H1 (cell line): ENCODE results near the gene SLC17A3. TPM values are rescaled to one million over a fixed set of nuclear protein-coding genes. Genes with fewer than 3 reads are reported as not detected.

Experiments used
- RAD21 ChIP-seq, 2 experiments: IDR thresholded peaks in 1 of 2; conservative IDR thresholded peaks in 1 of 2; 2 replicates each; pipeline ENCODE4 v1.6.1; 2011; ENCODE audit warnings: low read depth in 2 of 2, low read length in 2 of 2, improper control_type of control experiment in 1 of 2, inconsistent platforms in 1 of 2, mild to moderate bottlenecking in 1 of 2, moderate library complexity in 1 of 2
- polyA plus RNA-seq, 7 experiments: library from polyadenylated mRNA; depleted of rRNA in 3 of 7; stranded (reverse) in 5 of 7; unstranded in 2 of 7; fragments of >200 nt in 5 of 7; fragments of 200-250 nt in 2 of 7; gene quantifications; 1 replicate in 5 of 7; 2 replicates in 1 of 7; 4 replicates in 1 of 7; pipeline versions ENCODE4 v1.2.1 to v1.2.3, GENCODE V29; 2011 to 2013; ENCODE audit warnings: missing spikeins in 2 of 7, mixed read lengths in 2 of 7
- total RNA-seq: library from RNA; stranded (reverse); fragmentation: NEBNext Ultra II Directional; extraction: Animal tissue kit (Norgen Biotek cat#: 25700); gene quantifications from 2 replicates; pipeline ENCODE4 v1.2.1, GENCODE V29; 2021

SLC17A3 gene
- total and polyA plus RNA-seq, 2 of the 8 experiments (the other 6 are each of a cell fraction or from before 2014, with no cell fraction given), result not detected

- peak; percentile 90 to 92 for TF ChIP-seq RAD21 (IDR thresholded peaks at IDR 0.05 in 1 of 2, conservative IDR thresholded peaks at IDR 0.05 in 1 of 2; ENCODE audit: low read depth in 2 of 2, low read length in 2 of 2)
- TF ChIP-seq, all 59 proteins: peak for 2
These were observed 16.1 kb upstream of the SLC17A3 start (continued) for GRCh38 chr6:25889877-25890853.
